ENCODE measurements around the gene HPGDS. TPM values are rescaled to one million over a fixed set of nuclear protein-coding genes. Genes with fewer than 3 reads are reported as not detected.

The HPGDS gene
- total RNA-seq, 2 donors from 2014 or later: 1.5 TPM; not detected in 1

GRCh38 chr4:94370533-94371254 lies 28.1 kb upstream of the HPGDS start:
- DNase-seq (ENCODE audit: low spot score): no peak
- H3K4me1 Mint-ChIP-seq (ENCODE audit: low read depth in 2 of 2): no peaks in the 10 kb centered on the region

GRCh38 chr4:94369046-94369445 lies 26.4 kb upstream of the HPGDS start:
- ATAC-seq (no peak), DNase-seq (ENCODE audit: low spot score) (no peak)
- Mint-ChIP-seq H3K4me3 (no peak overlapping the region), H3K27me3 (peaks cover 11 to 30% of the 10 kb centered on the region in 2 donors), H3K36me3 (no peaks in the 10 kb centered on the region), H3K4me1 (ENCODE audit: low read depth in 2 of 2) (no peaks in the 10 kb centered on the region), H3K9me3 (peaks cover 4% of the 10 kb centered on the region), H3K27ac (no peak overlapping the region)

More at GRCh38 chr4:94370533-94371254, 28.1 kb upstream of the HPGDS start:
- peaks cover 4% of the 10 kb centered on the region for H3K9me3 Mint-ChIP-seq
- H3K4me3 Mint-ChIP-seq: no peak overlapping the region
- H3K27me3 Mint-ChIP-seq: peaks cover 24 to 44% of the 10 kb centered on the region in 2 donors
- no peaks in the 10 kb centered on the region for H3K36me3 Mint-ChIP-seq
- no peak for ATAC-seq
- no peak overlapping the region for H3K27ac Mint-ChIP-seq

- ATAC-seq (no peak), DNase-seq (ENCODE audit: low spot score) (no peak)
- Mint-ChIP-seq H3K27me3 (peaks cover 9 to 27% of the 10 kb centered on the region in 2 donors), H3K27ac (no peak overlapping the region), H3K4me1 (ENCODE audit: low read depth in 2 of 2) (no peaks in the 10 kb centered on the region), H3K36me3 (no peaks in the 10 kb centered on the region), H3K9me3 (peaks cover 4% of the 10 kb centered on the region), H3K4me3 (no peak overlapping the region)
These were observed 25.8 kb upstream of the HPGDS start for GRCh38 chr4:94368459-94368858.

- Mint-ChIP-seq H3K9me3 (peaks cover 6% of the 10 kb centered on the region), H3K27me3 (peaks cover 15 to 38% of the 10 kb centered on the region in 2 donors)
These were observed 22.7 kb upstream of the HPGDS start for GRCh38 chr4:94365304-94365703.

GRCh38 chr4:94364527-94364926 lies 21.9 kb upstream of the HPGDS start:
- H3K36me3 Mint-ChIP-seq: no peaks in the 10 kb centered on the region
- peaks cover 6% of the 10 kb centered on the region for H3K9me3 Mint-ChIP-seq
- H3K27me3 Mint-ChIP-seq: peaks cover 13 to 30% of the 10 kb centered on the region in 2 donors
- no peak for DNase-seq (ENCODE audit: low spot score)
- H3K27ac Mint-ChIP-seq: no peak overlapping the region
- H3K4me1 Mint-ChIP-seq (ENCODE audit: low read depth in 2 of 2): no peaks in the 10 kb centered on the region
- ATAC-seq: no peak
- no peak overlapping the region for H3K4me3 Mint-ChIP-seq

More at GRCh38 chr4:94365304-94365703, 22.7 kb upstream of the HPGDS start:
- Mint-ChIP-seq H3K36me3 (no peaks in the 10 kb centered on the region), H3K27ac (no peak overlapping the region), H3K4me1 (ENCODE audit: low read depth in 2 of 2) (no peaks in the 10 kb centered on the region), H3K4me3 (no peak overlapping the region)
- DNase-seq (ENCODE audit: low spot score) (no peak), ATAC-seq (no peak)

GRCh38 chr4:94363136-94363655 lies 20.6 kb upstream of the HPGDS start:
- H3K27ac Mint-ChIP-seq: no peak overlapping the region
- H3K36me3 Mint-ChIP-seq: no peaks in the 10 kb centered on the region
- DNase-seq (ENCODE audit: low spot score): no peak

GRCh38 chr4:94359838-94360237 lies 17.2 kb upstream of the HPGDS start:
- no peaks in the 10 kb centered on the region for H3K36me3 Mint-ChIP-seq
- ATAC-seq: no peak

More at GRCh38 chr4:94363136-94363655, 20.6 kb upstream of the HPGDS start:
- ATAC-seq: no peak
- H3K4me1 Mint-ChIP-seq (ENCODE audit: low read depth in 2 of 2): no peaks in the 10 kb centered on the region
- H3K27me3 Mint-ChIP-seq: peaks cover 14 to 20% of the 10 kb centered on the region in 2 donors
- H3K9me3 Mint-ChIP-seq: peaks cover 6% of the 10 kb centered on the region
- no peak overlapping the region for H3K4me3 Mint-ChIP-seq

GRCh38 chr4:94359221-94359620 lies 16.6 kb upstream of the HPGDS start:
- no peaks in the 10 kb centered on the region for H3K36me3 Mint-ChIP-seq
- H3K27me3 Mint-ChIP-seq: peaks cover 16 to 17% of the 10 kb centered on the region in 2 donors
- peaks cover 5% of the 10 kb centered on the region for H3K9me3 Mint-ChIP-seq
- H3K4me1 Mint-ChIP-seq (ENCODE audit: low read depth in 2 of 2): no peaks in the 10 kb centered on the region
- H3K4me3 Mint-ChIP-seq: no peak overlapping the region
- ATAC-seq: no peak
- H3K27ac Mint-ChIP-seq: no peak overlapping the region
- no peak for DNase-seq (ENCODE audit: low spot score)

More at GRCh38 chr4:94359838-94360237, 17.2 kb upstream of the HPGDS start:
- peaks cover 12% of the 10 kb centered on the region in 2 donors for H3K27me3 Mint-ChIP-seq
- H3K9me3 Mint-ChIP-seq: peaks cover 5% of the 10 kb centered on the region
- no peak overlapping the region for H3K27ac Mint-ChIP-seq
- no peak overlapping the region for H3K4me3 Mint-ChIP-seq
- DNase-seq (ENCODE audit: low spot score): no peak
- H3K4me1 Mint-ChIP-seq (ENCODE audit: low read depth in 2 of 2): no peaks in the 10 kb centered on the region

- DNase-seq (ENCODE audit: low spot score) (no peak), ATAC-seq (no peak)
- H3K27me3 Mint-ChIP-seq: peaks cover 18 to 28% of the 10 kb centered on the region in 2 donors
- no peaks in the 10 kb centered on the region for H3K4me1 Mint-ChIP-seq (ENCODE audit: low read depth in 2 of 2)
- H3K9me3 Mint-ChIP-seq: peaks cover 5% of the 10 kb centered on the region
- H3K27ac Mint-ChIP-seq: no peak overlapping the region
- no peaks in the 10 kb centered on the region for H3K36me3 Mint-ChIP-seq
- no peak overlapping the region for H3K4me3 Mint-ChIP-seq
These were observed 15.5 kb upstream of the HPGDS start for GRCh38 chr4:94358101-94358500.

GRCh38 chr4:94357624-94358023 lies 15.0 kb upstream of the HPGDS start:
- Mint-ChIP-seq H3K4me3 (no peak overlapping the region), H3K9me3 (peaks cover 5% of the 10 kb centered on the region), H3K27ac (no peak overlapping the region), H3K27me3 (peaks cover 18 to 33% of the 10 kb centered on the region in 2 donors), H3K4me1 (ENCODE audit: low read depth in 2 of 2) (no peaks in the 10 kb centered on the region), H3K36me3 (no peaks in the 10 kb centered on the region)
- no peak for DNase-seq (ENCODE audit: low spot score)
- ATAC-seq: no peak

GRCh38 chr4:94356444-94356843 lies 13.8 kb upstream of the HPGDS start:
- peaks cover 25 to 39% of the 10 kb centered on the region in 2 donors for H3K27me3 Mint-ChIP-seq
- H3K36me3 Mint-ChIP-seq: no peaks in the 10 kb centered on the region
- H3K4me3 Mint-ChIP-seq: no peak overlapping the region
- H3K9me3 Mint-ChIP-seq: peaks cover 2% of the 10 kb centered on the region
- no peak overlapping the region for H3K27ac Mint-ChIP-seq
- H3K4me1 Mint-ChIP-seq (ENCODE audit: low read depth in 2 of 2): no peaks in the 10 kb centered on the region
- no peak for ATAC-seq
- no peak for DNase-seq (ENCODE audit: low spot score)

GRCh38 chr4:94354474-94354896 lies 11.8 kb upstream of the HPGDS start:
- Mint-ChIP-seq H3K27ac (no peak overlapping the region), H3K36me3 (no peaks in the 10 kb centered on the region), H3K9me3 (peaks cover 2% of the 10 kb centered on the region), H3K4me3 (no peak overlapping the region), H3K4me1 (ENCODE audit: low read depth in 2 of 2) (no peaks in the 10 kb centered on the region), H3K27me3 (peaks cover 29 to 48% of the 10 kb centered on the region in 2 donors)
- DNase-seq (ENCODE audit: low spot score): no peak
- no peak for ATAC-seq

- no peak overlapping the region for H3K4me3 Mint-ChIP-seq
These were observed 10.4 kb upstream of the HPGDS start for GRCh38 chr4:94352996-94353395.

GRCh38 chr4:94352163-94352562 lies 9.5 kb upstream of the HPGDS start:
- no peak overlapping the region for H3K4me3 Mint-ChIP-seq
- H3K36me3 Mint-ChIP-seq: no peaks in the 10 kb centered on the region
- peaks cover 24 to 48% of the 10 kb centered on the region in 2 donors for H3K27me3 Mint-ChIP-seq
- DNase-seq (ENCODE audit: low spot score): no peak
- H3K27ac Mint-ChIP-seq: no peak overlapping the region
- no peaks in the 10 kb centered on the region for H3K9me3 Mint-ChIP-seq
- no peaks in the 10 kb centered on the region for H3K4me1 Mint-ChIP-seq (ENCODE audit: low read depth in 2 of 2)
- no peak for ATAC-seq

More at GRCh38 chr4:94352996-94353395, 10.4 kb upstream of the HPGDS start:
- peaks cover 2% of the 10 kb centered on the region for H3K9me3 Mint-ChIP-seq
- no peak for DNase-seq (ENCODE audit: low spot score)
- no peak for ATAC-seq
- H3K36me3 Mint-ChIP-seq: no peaks in the 10 kb centered on the region
- H3K27ac Mint-ChIP-seq: no peak overlapping the region
- H3K4me1 Mint-ChIP-seq (ENCODE audit: low read depth in 2 of 2): no peaks in the 10 kb centered on the region
- H3K27me3 Mint-ChIP-seq: peaks cover 27 to 48% of the 10 kb centered on the region in 2 donors
